Chondrocyte (in vitro differentiated cells): Measurements from ENCODE around the gene CEP128. TPM values are rescaled to one million over a fixed set of nuclear protein-coding genes. Genes with fewer than 3 reads are reported as not detected.

Experiments used
- DNase-seq: peaks from one replicate; pipeline ENCODE4 v3.0.0; 2021; ENCODE audit warnings: mixed read lengths, low spot score
- H3K27ac Mint-ChIP-seq: one replicate; pipeline ENCODE4 v1.8.0; 2021; ENCODE audit warnings: mild to moderate bottlenecking, moderate library complexity, mixed read lengths; ENCODE audit not compliant: unreplicated experiment
- H3K27me3 Mint-ChIP-seq: 2 replicates; pipeline ENCODE4 v1.8.0; 2021; ENCODE audit warnings: low read depth, mixed read lengths
- H3K36me3 Mint-ChIP-seq: 2 replicates; pipeline ENCODE4 v1.8.0; 2021; ENCODE audit warnings: low read depth, mixed read lengths
- H3K4me1 Mint-ChIP-seq: 2 replicates; pipeline ENCODE4 v1.8.0; 2021; ENCODE audit warnings: low read depth, mild to moderate bottlenecking, mixed read lengths
- H3K4me3 Mint-ChIP-seq: one replicate; pipeline ENCODE4 v1.8.0; 2021; ENCODE audit warnings: mild to moderate bottlenecking, moderate library complexity, mixed read lengths; ENCODE audit not compliant: unreplicated experiment
- H3K9me3 Mint-ChIP-seq: 2 replicates; pipeline ENCODE4 v1.8.0; 2021; ENCODE audit warnings: low read depth, mixed read lengths
- total RNA-seq: library from RNA; stranded (reverse); gene quantifications from 3 replicates; pipeline ENCODE4 v1.2.1, GENCODE V29; 2021
- TF ChIP-seq, protein P1 (sequence below): fragments of 200-600 bp; sonication (generic); IDR thresholded peaks from 2 replicates; pipeline ENCODE4 v1.5.0; 2021; ENCODE audit warnings: antibody characterized with exemption, mild to moderate bottlenecking, moderate library complexity

The CEP128 gene
- total RNA-seq, 1 donor from 2014 or later = 3.5 TPM

DNA sequence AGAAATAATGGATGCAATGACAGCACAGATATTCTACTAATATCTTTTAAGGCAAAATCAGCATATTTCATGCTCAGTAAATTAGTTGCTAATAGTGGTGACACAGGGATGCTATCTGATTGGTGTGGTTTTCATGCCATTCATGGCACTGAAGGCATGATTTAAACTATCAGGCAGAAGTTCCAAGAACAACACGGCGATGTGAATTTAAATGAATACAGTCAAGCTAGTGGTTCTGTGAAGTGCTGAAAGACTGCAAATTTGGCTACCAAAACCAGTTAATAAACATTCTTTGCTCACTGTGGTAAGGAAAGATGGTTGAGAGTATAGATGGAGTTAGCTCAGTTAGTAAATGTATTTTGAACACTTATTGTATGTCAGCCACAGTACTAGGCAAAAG, 458.2 kb downstream of the CEP128 start:
- Mint-ChIP-seq H3K27me3 (no peaks in the 10 kb centered on the region), H3K4me3 (no peak overlapping the region), H3K4me1 (peaks cover 4% of the 10 kb centered on the region), H3K9me3 (peaks cover 7% of the 10 kb centered on the region), H3K27ac (no peak overlapping the region), H3K36me3 (peaks cover 4% of the 10 kb centered on the region)
- TF ChIP-seq, protein P1, sequence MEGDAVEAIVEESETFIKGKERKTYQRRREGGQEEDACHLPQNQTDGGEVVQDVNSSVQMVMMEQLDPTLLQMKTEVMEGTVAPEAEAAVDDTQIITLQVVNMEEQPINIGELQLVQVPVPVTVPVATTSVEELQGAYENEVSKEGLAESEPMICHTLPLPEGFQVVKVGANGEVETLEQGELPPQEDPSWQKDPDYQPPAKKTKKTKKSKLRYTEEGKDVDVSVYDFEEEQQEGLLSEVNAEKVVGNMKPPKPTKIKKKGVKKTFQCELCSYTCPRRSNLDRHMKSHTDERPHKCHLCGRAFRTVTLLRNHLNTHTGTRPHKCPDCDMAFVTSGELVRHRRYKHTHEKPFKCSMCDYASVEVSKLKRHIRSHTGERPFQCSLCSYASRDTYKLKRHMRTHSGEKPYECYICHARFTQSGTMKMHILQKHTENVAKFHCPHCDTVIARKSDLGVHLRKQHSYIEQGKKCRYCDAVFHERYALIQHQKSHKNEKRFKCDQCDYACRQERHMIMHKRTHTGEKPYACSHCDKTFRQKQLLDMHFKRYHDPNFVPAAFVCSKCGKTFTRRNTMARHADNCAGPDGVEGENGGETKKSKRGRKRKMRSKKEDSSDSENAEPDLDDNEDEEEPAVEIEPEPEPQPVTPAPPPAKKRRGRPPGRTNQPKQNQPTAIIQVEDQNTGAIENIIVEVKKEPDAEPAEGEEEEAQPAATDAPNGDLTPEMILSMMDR = no peak
- DNase-seq = no peak

DNA sequence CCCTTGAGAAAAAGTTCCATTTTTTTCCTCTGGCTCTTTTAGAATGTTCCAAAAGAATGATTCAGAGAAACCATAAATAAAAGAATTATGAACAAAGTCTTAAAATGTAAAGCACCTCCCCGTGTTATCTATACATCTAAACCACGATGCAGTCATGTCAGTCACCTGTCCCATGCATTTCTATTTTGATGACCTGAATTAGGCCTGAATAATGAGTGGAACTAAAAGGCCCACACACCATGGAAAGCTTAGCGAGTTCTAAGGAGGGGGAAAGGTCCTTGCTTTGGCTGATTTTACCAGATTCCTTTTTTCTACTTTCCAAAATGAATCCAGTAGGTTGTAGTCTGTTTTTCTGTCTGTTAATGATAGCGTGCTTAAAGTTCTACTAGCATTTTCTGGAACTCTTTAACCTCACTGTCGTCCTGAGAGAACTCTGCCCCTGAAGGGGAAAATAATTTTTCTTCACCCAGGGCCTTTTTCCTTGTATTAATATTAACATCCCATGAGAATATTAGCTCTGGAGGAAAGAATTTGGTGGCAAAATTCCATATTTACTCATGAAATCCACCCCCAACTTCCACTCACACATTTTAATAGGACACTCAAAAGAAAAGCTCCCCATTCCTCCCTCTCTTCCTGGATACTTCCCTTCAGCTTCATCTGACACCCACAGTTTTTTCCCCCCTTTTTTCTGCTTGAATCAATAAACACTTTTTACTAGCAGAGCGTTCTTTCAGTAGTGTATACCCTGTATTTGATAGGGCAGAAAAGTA, 464.0 kb downstream of the CEP128 start:
- Mint-ChIP-seq H3K9me3 (no peaks in the 10 kb centered on the region), H3K36me3 (peaks cover 2% of the 10 kb centered on the region), H3K27me3 (no peaks in the 10 kb centered on the region), H3K4me3 (no peak overlapping the region), H3K27ac (peak overlapping the region; percentile 75), H3K4me1 (peaks cover 31% of the 10 kb centered on the region)
- TF ChIP-seq, protein P1 = no peak
- no peak for DNase-seq

DNA sequence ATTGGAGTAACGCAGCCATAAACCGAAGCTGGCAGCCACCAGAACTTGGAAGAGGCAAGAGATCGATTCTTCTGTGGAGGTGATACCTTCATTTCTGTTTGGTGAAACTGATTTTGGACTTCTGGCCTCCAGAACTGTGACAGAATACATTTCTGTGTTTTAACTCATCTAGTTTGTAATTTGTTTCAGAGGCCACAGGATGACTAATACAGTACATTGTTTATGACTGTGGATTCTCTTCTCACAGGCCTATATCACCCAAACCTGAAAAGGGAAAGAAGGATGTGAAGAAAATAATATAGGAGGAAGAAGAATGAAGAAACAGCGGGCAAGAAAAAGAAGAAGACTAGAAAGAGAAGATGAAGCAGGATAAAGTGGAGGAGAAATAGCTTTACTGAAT, 466.5 kb downstream of the CEP128 start:
- H3K27me3 Mint-ChIP-seq = no peaks in the 10 kb centered on the region
- peaks cover 8% of the 10 kb centered on the region for H3K9me3 Mint-ChIP-seq
- DNase-seq = no peak
- no peak overlapping the region for H3K4me3 Mint-ChIP-seq
- H3K4me1 Mint-ChIP-seq = peaks cover 31% of the 10 kb centered on the region
- TF ChIP-seq, protein P1 = no peak
- H3K27ac Mint-ChIP-seq = peak overlapping the region; percentile 28
- H3K36me3 Mint-ChIP-seq = peaks cover 6% of the 10 kb centered on the region

DNA sequence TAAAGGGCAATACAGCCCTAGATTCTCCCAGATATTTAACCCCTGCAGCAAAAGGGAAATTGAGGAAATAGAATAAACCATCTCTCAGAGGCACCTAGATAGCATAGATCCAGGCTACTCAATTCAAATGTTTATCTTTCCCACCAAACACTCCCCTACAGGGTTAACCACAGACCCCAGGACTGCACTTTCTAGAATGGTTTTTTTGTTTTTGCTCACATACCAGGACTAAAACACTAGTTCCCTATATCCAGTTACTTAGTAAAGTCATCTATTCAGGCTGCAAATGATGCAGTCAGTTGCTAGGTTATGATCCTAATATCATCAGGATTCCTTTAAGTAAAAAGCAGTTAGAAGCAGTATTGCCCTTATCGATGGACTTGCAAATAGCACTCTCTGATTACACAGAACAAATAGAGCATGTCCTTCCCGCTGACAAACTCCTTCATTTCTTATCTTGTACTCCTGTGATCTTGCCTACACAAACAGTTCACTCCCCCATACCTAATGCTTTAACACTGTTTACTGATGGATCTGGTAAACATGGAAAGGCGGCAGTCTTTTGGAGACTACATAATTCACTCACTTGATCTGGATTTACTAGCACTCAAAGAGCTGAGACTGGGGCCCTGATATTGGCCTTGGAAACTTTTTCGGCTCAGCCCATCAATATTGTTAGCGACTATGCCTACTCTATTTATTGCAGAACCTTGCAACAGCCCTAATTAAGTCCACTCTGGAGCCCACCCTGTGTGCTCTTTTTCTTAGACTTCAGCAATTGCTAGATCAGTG, 473.0 kb downstream of the CEP128 start:
- H3K4me1 Mint-ChIP-seq = no peaks in the 10 kb centered on the region
- peaks cover 3% of the 10 kb centered on the region for H3K36me3 Mint-ChIP-seq
- TF ChIP-seq, protein P1 = no peak
- H3K4me3 Mint-ChIP-seq = no peak overlapping the region
- no peaks in the 10 kb centered on the region for H3K27me3 Mint-ChIP-seq
- H3K27ac Mint-ChIP-seq = no peak overlapping the region
- peaks cover 8% of the 10 kb centered on the region for H3K9me3 Mint-ChIP-seq
- no peak for DNase-seq

DNA sequence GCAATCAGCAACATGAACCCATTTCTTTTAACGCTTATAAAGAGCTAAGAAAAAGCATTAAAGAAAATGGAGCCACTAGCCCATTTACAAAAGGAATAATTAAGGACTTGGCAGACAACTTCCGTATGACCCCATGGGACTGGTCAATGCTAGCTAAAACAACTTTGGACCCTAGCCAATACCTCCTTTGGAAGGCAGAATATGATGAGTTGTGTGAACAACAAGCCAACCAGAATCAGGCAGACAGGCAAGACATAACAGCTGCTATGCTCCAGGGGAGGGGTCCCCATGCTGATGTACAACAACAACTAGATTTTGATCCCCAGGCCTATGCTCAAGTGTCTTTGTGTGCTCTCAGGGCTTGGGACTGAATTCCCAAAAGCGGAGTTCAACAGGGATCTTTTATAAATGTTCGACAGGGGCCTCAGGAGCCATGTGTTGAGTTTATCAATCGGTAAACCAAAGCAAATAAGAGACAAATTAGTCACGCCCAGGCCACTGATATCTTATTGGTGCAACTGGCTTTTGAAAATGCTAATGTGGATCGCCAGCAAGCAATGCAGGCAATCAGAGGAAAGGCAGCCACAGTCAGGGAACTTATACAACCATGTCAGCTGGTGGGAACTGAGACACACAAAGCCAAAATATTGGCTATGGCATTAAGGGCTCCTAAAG, 475.9 kb downstream of the CEP128 start:
- no peaks in the 10 kb centered on the region for H3K4me1 Mint-ChIP-seq
- TF ChIP-seq, protein P1 = no peak
- H3K4me3 Mint-ChIP-seq = no peak overlapping the region
- H3K9me3 Mint-ChIP-seq = no peaks in the 10 kb centered on the region
- no peaks in the 10 kb centered on the region for H3K36me3 Mint-ChIP-seq
- H3K27ac Mint-ChIP-seq = no peak overlapping the region
- no peaks in the 10 kb centered on the region for H3K27me3 Mint-ChIP-seq
- no peak for DNase-seq
